Smooth muscle cell (in vitro differentiated cells): Measurements from ENCODE around the gene CSGALNACT2. TPM values are rescaled to one million over a fixed set of nuclear protein-coding genes. Genes with fewer than 3 reads are reported as not detected.

Source experiments
- DNase-seq: peaks from one replicate; lab custom pipeline; 2025; ENCODE audit not compliant: unreplicated experiment; lab: John Stamatoyannopoulos, UW
- H2AFZ ChIP-seq: fragments of 200-600 bp; sonication (generic); 2 replicates; pipeline ENCODE4 v1.6.0; 2016; ENCODE audit warnings: antibody characterized with exemption, low read depth, mild to moderate bottlenecking
- H3F3A ChIP-seq: fragments of 200-600 bp; sonication (generic); 2 replicates; pipeline ENCODE4 v1.6.0; 2017; ENCODE audit warnings: antibody characterized with exemption, low read depth
- H3K27ac ChIP-seq: fragments of 200-600 bp; sonication (generic); 2 replicates; pipeline ENCODE4 v1.5.1; 2016; ENCODE audit warnings: low read depth, mild to moderate bottlenecking
- H3K27me3 ChIP-seq: fragments of 200-600 bp; sonication (generic); 2 replicates; pipeline ENCODE4 v1.6.1; 2016; ENCODE audit warnings: low read depth, mild to moderate bottlenecking
- H3K36me3 ChIP-seq: fragments of 200-600 bp; sonication (generic); 2 replicates; pipeline ENCODE4 v1.5.1; 2016; ENCODE audit warnings: low read depth
- H3K4me1 ChIP-seq: fragments of 200-600 bp; sonication (generic); 2 replicates; pipeline ENCODE4 v1.5.1; 2016; ENCODE audit warnings: low read depth
- H3K4me2 ChIP-seq: fragments of 200-600 bp; sonication (generic); 2 replicates; pipeline ENCODE4 v1.6.0; 2016; ENCODE audit warnings: mild to moderate bottlenecking
- H3K4me3 ChIP-seq: fragments of 200-600 bp; sonication (generic); 2 replicates; pipeline ENCODE4 v1.5.1; 2016; ENCODE audit warnings: mild to moderate bottlenecking
- H3K79me2 ChIP-seq: fragments of 200-600 bp; sonication (generic); 2 replicates; pipeline ENCODE4 v1.6.0; 2016; ENCODE audit warnings: low read depth, mild to moderate bottlenecking
- H3K9ac ChIP-seq: fragments of 200-600 bp; sonication (generic); 2 replicates; pipeline ENCODE4 v1.6.0; 2016; ENCODE audit warnings: low read depth
- H3K9me3 ChIP-seq: fragments of 200-600 bp; sonication (generic); replicated peaks from 2 replicates; pipeline ENCODE4 v1.5.1; 2016; ENCODE audit warnings: low read depth
- H4K20me1 ChIP-seq: fragments of 200-600 bp; sonication (generic); 2 replicates; pipeline ENCODE4 v1.6.0; 2016; ENCODE audit warnings: low read depth
- WGBS: methylation state at CpG from one replicate; pipeline ENCODE4 v1.1.7; 2016; ENCODE audit warnings: low lambda C conversion rate; 5-methylcytosine and 5-hydroxymethylcytosine counted together
- polyA plus RNA-seq: library from polyadenylated mRNA; unstranded; fragments of >200 nt; fragmentation: Nextera tagmentation; extraction: Ambion mirVana; gene quantifications from 2 replicates; pipeline ENCODE4 v1.2.1, GENCODE V29; 2016
- total RNA-seq: library from RNA; depleted of rRNA; stranded (reverse); fragments of >200 nt; gene quantifications from 2 replicates; pipeline ENCODE4 v1.2.3, GENCODE V29; 2014
- TF ChIP-seq, protein P1 (sequence below): fragments of 200-600 bp; sonication (generic); IDR thresholded peaks from 2 replicates; pipeline ENCODE4 v1.5.1; 2017; ENCODE audit warnings: borderline replicate concordance, mild to moderate bottlenecking, antibody characterized with exemption; ENCODE audit not compliant: insufficient read depth, poor library complexity, severe bottlenecking

Gene CSGALNACT2
- total and polyA plus RNA-seq, 2 experiments from 2014 or later, result 35.6 to 40.4 TPM

DNA sequence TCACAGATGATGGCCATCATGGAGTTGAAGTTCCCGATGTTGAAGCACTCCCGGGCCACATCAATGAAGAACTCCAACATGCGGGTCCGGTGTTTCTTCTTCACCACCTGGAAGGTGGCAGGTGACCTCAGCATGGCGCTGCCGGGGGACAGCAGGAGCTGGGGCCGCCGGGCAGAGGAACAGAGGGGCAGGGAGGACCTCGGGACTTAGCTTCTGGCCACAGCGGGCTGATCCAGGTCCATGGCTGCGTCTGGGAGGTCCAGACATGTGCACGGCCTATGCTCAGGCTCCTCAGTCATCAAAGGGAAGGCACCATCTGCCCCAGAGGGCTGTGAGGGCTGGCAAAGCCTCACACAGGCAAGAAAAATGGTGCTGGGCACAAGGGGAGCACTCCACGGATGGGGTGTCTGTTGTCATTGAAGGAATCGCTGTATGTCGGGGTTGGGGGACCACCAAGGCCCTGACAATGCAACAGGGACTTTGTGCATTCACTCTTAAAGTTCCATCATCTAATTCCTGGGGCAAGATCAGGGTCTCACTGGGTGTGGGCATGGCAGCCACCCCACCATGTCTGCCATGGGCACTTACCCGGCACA lies 60.9 kb downstream of the CSGALNACT2 start:
- Histone ChIP-seq H3K27ac (no peak overlapping the region), H3F3A (no peaks in the 10 kb centered on the region), H3K36me3 (no peaks in the 10 kb centered on the region), H3K4me3 (no peak overlapping the region), H3K4me1 (peaks cover 3% of the 10 kb centered on the region), H2AFZ (no peak overlapping the region), H3K27me3 (no peaks in the 10 kb centered on the region), H3K4me2 (no peak overlapping the region), H3K79me2 (no peaks in the 10 kb centered on the region), H3K9ac (no peak overlapping the region), H3K9me3 (no peaks in the 10 kb centered on the region), H4K20me1 (no peaks in the 10 kb centered on the region)
- TF ChIP-seq, protein P1, sequence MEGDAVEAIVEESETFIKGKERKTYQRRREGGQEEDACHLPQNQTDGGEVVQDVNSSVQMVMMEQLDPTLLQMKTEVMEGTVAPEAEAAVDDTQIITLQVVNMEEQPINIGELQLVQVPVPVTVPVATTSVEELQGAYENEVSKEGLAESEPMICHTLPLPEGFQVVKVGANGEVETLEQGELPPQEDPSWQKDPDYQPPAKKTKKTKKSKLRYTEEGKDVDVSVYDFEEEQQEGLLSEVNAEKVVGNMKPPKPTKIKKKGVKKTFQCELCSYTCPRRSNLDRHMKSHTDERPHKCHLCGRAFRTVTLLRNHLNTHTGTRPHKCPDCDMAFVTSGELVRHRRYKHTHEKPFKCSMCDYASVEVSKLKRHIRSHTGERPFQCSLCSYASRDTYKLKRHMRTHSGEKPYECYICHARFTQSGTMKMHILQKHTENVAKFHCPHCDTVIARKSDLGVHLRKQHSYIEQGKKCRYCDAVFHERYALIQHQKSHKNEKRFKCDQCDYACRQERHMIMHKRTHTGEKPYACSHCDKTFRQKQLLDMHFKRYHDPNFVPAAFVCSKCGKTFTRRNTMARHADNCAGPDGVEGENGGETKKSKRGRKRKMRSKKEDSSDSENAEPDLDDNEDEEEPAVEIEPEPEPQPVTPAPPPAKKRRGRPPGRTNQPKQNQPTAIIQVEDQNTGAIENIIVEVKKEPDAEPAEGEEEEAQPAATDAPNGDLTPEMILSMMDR, result no peak
- no peak for DNase-seq
- WGBS, result 95% methylated on average over 16 of the region's 16 CpGs

- no peak overlapping the region for H2AFZ ChIP-seq
- H3K4me2 ChIP-seq, result no peak overlapping the region
- WGBS, result 98% methylated on average over 15 of the region's 15 CpGs
- DNase-seq, result no peak
- H4K20me1 ChIP-seq, result no peaks in the 10 kb centered on the region
- no peak overlapping the region for H3K4me3 ChIP-seq
- H3K4me1 ChIP-seq, result peaks cover 3% of the 10 kb centered on the region
- H3K9ac ChIP-seq, result no peak overlapping the region
- H3F3A ChIP-seq, result no peaks in the 10 kb centered on the region
- TF ChIP-seq, protein P1, result no peak
- no peaks in the 10 kb centered on the region for H3K79me2 ChIP-seq
- H3K9me3 ChIP-seq, result no peaks in the 10 kb centered on the region
- H3K27ac ChIP-seq, result no peak overlapping the region
- no peaks in the 10 kb centered on the region for H3K27me3 ChIP-seq
- H3K36me3 ChIP-seq, result no peaks in the 10 kb centered on the region
These were observed 61.7 kb downstream of the CSGALNACT2 start for GRCh38 chr10:43199684-43200537.

- no peak overlapping the region for H3K9ac ChIP-seq
- H3K36me3 ChIP-seq, result no peaks in the 10 kb centered on the region
- TF ChIP-seq, protein P1, result no peak
- H3K4me3 ChIP-seq, result no peak overlapping the region
- no peaks in the 10 kb centered on the region for H3K9me3 ChIP-seq
- 97% methylated on average over 13 of the region's 13 CpGs for WGBS
- H3K4me1 ChIP-seq, result peaks cover 3% of the 10 kb centered on the region
- no peaks in the 10 kb centered on the region for H4K20me1 ChIP-seq
- no peak for DNase-seq
- H2AFZ ChIP-seq, result no peak overlapping the region
- H3K4me2 ChIP-seq, result no peak overlapping the region
- H3K27ac ChIP-seq, result no peak overlapping the region
- no peaks in the 10 kb centered on the region for H3F3A ChIP-seq
- H3K79me2 ChIP-seq, result no peaks in the 10 kb centered on the region
- no peaks in the 10 kb centered on the region for H3K27me3 ChIP-seq
These were observed 62.5 kb downstream of the CSGALNACT2 start for GRCh38 chr10:43200538-43201390.
